ENCODE data around the gene AMN1. TPM values are rescaled to one million over a fixed set of nuclear protein-coding genes. Genes with fewer than 3 reads are reported as not detected.
"Not testable (repeated sequence)": the region's sequence is repeated elsewhere in the genome, so short reads cannot be mapped to it uniquely, and the experiment has no call there.

Gene AMN1
- total RNA-seq, 1 donor from 2014 or later, result 9.9 TPM

DNA sequence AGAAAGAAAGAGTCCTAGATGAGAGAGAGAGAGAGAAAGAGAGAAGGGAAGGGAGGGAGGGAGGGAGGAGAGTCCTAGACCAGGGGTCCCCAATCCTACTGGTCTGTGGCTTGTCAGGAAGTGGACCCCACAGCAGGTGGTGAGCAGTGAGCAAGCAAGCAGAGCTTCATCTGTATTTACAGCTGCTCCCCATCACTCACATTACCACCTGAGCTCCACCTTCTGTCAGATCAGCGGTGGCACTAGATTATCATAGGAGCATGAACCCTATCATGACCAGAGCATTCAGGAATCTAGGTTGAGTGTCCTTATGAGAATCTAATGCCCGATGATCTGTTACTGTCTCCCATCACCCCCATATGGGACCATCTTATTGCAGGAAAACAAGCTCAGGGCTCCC is 39.2 kb upstream of the AMN1 start:
- Histone ChIP-seq H3K27me3 (no peaks in the 10 kb centered on the region), H3K27ac (no peak overlapping the region), H3K4me3 (no peak overlapping the region), H3K4me1 (no peaks in the 10 kb centered on the region), H3K36me3 (no peaks in the 10 kb centered on the region), H3K9me3 (no peaks in the 10 kb centered on the region)
- intact Hi-C loops (cut with DNase I), result no loop called here
- DNase-seq (no peak), ATAC-seq (no peak)
- TF ChIP-seq, protein P1, sequence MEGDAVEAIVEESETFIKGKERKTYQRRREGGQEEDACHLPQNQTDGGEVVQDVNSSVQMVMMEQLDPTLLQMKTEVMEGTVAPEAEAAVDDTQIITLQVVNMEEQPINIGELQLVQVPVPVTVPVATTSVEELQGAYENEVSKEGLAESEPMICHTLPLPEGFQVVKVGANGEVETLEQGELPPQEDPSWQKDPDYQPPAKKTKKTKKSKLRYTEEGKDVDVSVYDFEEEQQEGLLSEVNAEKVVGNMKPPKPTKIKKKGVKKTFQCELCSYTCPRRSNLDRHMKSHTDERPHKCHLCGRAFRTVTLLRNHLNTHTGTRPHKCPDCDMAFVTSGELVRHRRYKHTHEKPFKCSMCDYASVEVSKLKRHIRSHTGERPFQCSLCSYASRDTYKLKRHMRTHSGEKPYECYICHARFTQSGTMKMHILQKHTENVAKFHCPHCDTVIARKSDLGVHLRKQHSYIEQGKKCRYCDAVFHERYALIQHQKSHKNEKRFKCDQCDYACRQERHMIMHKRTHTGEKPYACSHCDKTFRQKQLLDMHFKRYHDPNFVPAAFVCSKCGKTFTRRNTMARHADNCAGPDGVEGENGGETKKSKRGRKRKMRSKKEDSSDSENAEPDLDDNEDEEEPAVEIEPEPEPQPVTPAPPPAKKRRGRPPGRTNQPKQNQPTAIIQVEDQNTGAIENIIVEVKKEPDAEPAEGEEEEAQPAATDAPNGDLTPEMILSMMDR (IDR thresholded peaks at IDR 0.05), result no peak

DNA sequence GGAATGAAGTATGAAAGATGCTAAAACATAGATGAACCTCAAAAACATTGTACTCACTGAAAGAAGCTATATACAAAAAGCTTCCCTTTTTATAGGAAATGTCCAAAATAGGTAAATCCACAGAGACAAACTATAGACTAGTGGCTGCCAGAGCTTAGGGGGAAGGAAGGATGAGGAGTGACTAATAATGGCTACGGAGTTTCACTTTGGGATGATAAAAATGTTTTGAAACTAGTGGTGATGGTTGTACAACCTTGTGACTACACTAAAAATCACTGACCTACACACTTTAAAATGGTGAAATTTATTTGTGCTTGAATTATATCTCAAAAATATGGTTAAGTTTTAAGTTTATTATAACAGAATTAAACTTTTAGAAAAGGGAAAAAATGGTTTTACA is 37.1 kb upstream of the AMN1 start:
- H3K36me3 ChIP-seq, result no peaks in the 10 kb centered on the region
- DNase-seq (no peak), ATAC-seq (peak; percentile 35)
- H3K9me3 ChIP-seq, result no peaks in the 10 kb centered on the region
- H3K4me1 ChIP-seq, result no peaks in the 10 kb centered on the region
- no peaks in the 10 kb centered on the region for H3K27me3 ChIP-seq
- intact Hi-C loops (cut with DNase I), result no loop called here
- TF ChIP-seq, protein P1 (IDR thresholded peaks at IDR 0.05), result no peak
- no peak overlapping the region for H3K4me3 ChIP-seq
- no peak overlapping the region for H3K27ac ChIP-seq

DNA sequence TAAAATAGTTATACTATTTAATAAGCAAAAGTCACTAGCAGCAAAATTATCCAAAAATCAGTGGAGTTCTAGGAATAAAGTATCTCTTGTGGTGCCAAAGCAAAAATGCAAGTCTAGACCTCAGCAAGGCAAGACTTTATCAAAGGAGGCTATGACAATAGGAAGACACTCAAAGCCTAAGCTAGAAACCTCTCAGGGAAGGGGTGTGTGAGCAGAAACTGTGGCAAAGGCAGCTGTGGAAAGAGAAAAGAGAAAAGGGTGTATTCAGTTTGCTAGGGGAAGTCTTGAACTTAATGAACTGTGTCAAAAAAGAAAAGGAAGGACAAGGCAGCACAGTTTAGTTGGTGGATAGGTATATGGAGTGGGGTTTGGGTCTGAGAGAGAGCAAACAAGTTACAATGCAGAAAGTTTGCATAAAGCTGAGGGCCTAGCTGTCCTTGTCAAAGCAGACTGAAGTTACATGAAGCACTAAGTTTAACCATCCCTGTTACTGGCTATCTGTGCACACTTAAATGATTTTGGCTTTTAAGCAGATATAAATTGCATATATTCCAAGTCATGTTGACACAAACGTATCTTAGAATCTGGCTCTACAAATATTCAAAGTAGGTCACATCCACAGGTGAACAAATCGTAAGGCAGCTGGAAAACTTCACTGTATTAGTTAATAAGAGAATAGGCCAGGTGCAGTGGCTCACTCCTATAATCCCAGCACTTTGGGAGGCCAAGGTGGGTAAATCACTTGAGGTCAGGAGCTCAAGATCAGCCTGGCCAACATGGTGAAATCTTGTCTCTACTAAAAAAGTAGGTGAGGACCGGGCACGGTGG is 31.0 kb upstream of the AMN1 start:
- Histone ChIP-seq H3K36me3 (no peaks in the 10 kb centered on the region), H3K4me3 (no peak overlapping the region), H3K4me1 (no peaks in the 10 kb centered on the region), H3K9me3 (no peaks in the 10 kb centered on the region), H3K27ac (no peak overlapping the region), H3K27me3 (no peaks in the 10 kb centered on the region)
- TF ChIP-seq, protein P1 (IDR thresholded peaks at IDR 0.05), result no peak
- ATAC-seq (no peak), DNase-seq (no peak)
- intact Hi-C loops (cut with DNase I), result no loop called here

DNA sequence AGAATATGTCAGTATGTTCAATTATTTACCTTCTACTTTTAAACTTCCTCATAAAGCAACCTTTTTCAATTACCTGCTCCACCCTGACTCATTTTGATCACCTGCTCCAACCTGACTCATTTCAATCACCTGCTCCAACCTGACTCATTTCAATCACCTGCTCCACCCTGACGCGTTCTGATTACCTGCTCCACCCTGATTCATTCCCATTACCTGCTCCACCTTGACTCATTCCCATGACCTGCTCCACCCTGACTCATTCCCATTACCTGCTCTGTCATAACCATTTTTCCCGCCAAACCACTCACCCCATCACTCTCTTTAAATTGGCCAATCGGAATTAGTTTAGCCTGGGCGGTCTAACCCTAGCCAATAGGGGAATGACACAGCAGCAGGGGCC is 29.5 kb upstream of the AMN1 start:
- H3K27ac ChIP-seq; H3K36me3 ChIP-seq; ATAC-seq; H3K27me3 ChIP-seq; H3K9me3 ChIP-seq; H3K4me1 ChIP-seq; H3K4me3 ChIP-seq; DNase-seq; intact Hi-C loops (cut with DNase I): not testable (repeated sequence)

DNA sequence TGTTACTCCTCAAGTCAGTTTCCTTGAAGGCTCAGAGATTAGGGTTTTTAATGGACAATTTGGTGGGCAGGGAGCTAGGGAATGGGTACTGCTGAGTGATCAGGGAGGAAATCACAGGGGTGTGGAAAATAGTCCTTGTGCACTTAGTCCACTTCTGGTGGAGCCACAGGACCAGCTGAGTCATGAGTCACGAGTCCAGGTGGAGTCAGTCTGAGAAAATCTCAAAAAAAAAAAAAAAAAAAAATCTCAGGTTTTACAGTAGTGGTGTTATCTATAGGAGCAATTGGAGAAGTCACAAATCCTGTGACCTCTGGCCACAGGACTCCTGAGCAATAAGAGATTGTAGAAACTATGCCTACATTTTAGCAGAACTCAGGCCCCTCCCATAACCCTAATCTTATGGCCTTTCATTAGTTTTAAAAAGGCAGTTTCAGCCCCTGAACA is 28.2 kb upstream of the AMN1 start:
- Histone ChIP-seq H3K4me1 (no peaks in the 10 kb centered on the region), H3K36me3 (no peaks in the 10 kb centered on the region), H3K9me3 (no peaks in the 10 kb centered on the region), H3K27me3 (no peaks in the 10 kb centered on the region), H3K4me3 (no peak overlapping the region), H3K27ac (no peak overlapping the region)
- ATAC-seq, result peak; percentile 43
- TF ChIP-seq, protein P1 (IDR thresholded peaks at IDR 0.05), result no peak
- intact Hi-C loops (cut with DNase I), result no loop called here
- DNase-seq, result no peak

DNA sequence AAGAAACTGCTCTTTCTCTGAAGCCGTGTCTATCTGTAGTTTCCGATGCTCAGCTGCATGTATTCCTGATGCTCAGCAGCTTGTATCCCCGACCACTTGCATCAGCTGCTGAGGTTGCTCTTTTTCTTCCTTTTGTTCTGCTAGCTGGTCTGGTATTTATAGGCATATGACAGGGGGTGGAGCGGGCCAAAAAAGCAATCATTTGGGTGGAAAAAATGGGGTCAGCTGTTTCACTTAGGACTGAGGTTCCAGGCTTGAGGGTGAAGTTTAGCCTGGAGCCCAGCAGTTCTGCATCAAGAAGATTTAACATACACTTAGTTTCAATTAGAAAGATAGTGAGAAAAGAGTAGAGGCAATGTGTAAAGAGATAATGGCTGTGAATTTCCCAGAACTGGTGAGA is 23.6 kb upstream of the AMN1 start:
- H3K27ac ChIP-seq, result no peak overlapping the region
- TF ChIP-seq, protein P1 (IDR thresholded peaks at IDR 0.05), result no peak
- ATAC-seq, result no peak
- H3K4me1 ChIP-seq, result peaks cover 26% of the 10 kb centered on the region
- no peak for DNase-seq
- no peaks in the 10 kb centered on the region for H3K9me3 ChIP-seq
- intact Hi-C loops (cut with DNase I), result no loop called here
- no peaks in the 10 kb centered on the region for H3K27me3 ChIP-seq
- no peak overlapping the region for H3K4me3 ChIP-seq
- no peaks in the 10 kb centered on the region for H3K36me3 ChIP-seq

Measured in upper lobe of right lung (tissue), 1 donor.